SH-SY5Y (cell line): ENCODE measurements around the gene ATP6V1G2.

Experiments used
- GATA2 ChIP-seq: IDR thresholded peaks from 2 replicates; pipeline ENCODE4 v1.6.1; 2011; ENCODE audit warnings: mild to moderate bottlenecking, low read depth, low read length
- GATA3 ChIP-seq: IDR thresholded peaks from 2 replicates; pipeline ENCODE4 v1.6.1; 2011; ENCODE audit warnings: low read depth, mild to moderate bottlenecking, low read length, moderate library complexity

ATP6V1G2 gene

GRCh38 chr6:31579546-31580437 is 33.4 kb upstream of the ATP6V1G2 start:
- TF ChIP-seq GATA2 (no peak), GATA3 (no peak)

GRCh38 chr6:31579119-31579505 is 32.7 kb upstream of the ATP6V1G2 start:
- TF ChIP-seq GATA3: no peak
- no peak for TF ChIP-seq GATA2

GRCh38 chr6:31578184-31579118 is 32.0 kb upstream of the ATP6V1G2 start:
- no peak for TF ChIP-seq GATA3
- no peak for TF ChIP-seq GATA2

- TF ChIP-seq GATA3: no peak
- TF ChIP-seq GATA2: no peak
Observed at GRCh38 chr6:31577579-31577966, 31.2 kb upstream of the ATP6V1G2 start.

GRCh38 chr6:31576897-31577578 is 30.6 kb upstream of the ATP6V1G2 start:
- no peak for TF ChIP-seq GATA3
- no peak for TF ChIP-seq GATA2

GRCh38 chr6:31575952-31576685 is 29.7 kb upstream of the ATP6V1G2 start:
- TF ChIP-seq GATA3: no peak; the same call in 1 of the 2 replicates
- peak; percentile 52; the same call in 1 of the 2 replicates for TF ChIP-seq GATA2

GRCh38 chr6:31575335-31575901 is 29.0 kb upstream of the ATP6V1G2 start, which contains the start of gene TNF:
Gene TNF, plus strand, starts transcription at chr6:31575565. Its CDS starts 177 bp downstream, at chr6:31575742.
- TF ChIP-seq GATA3 (no peak), GATA2 (no peak)

- no peak for TF ChIP-seq GATA2
- no peak for TF ChIP-seq GATA3
Observed at GRCh38 chr6:31574106-31575061, 28.0 kb upstream of the ATP6V1G2 start.

- TF ChIP-seq GATA2: no peak
- TF ChIP-seq GATA3: no peak
Observed at GRCh38 chr6:31573239-31574105, 27.1 kb upstream of the ATP6V1G2 start.

GRCh38 chr6:31572041-31572911 is 25.9 kb upstream of the ATP6V1G2 start, which contains the start of gene LTA:
Gene LTA, plus strand, starts transcription at chr6:31572289. Its CDS starts 454 bp downstream, at chr6:31572743.
- no peak for TF ChIP-seq GATA2
- TF ChIP-seq GATA3: no peak
